CD4-positive, alpha-beta T cell treated with Interferon alpha-2 for 1 hour (primary cell): Measurements from ENCODE around the gene KRTAP11-1.
A peak's percentile ranks its signal among the peaks of the same experiment; 100 is the strongest.

Experiments used
- DNase-seq, 2 donors: peaks; one replicate each; pipeline ENCODE4 v3.0.0-alpha.2; 2020 to 2022

The KRTAP11-1 gene, protein sequence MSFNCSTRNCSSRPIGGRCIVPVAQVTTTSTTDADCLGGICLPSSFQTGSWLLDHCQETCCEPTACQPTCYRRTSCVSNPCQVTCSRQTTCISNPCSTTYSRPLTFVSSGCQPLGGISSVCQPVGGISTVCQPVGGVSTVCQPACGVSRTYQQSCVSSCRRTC

GRCh38 chr21:30881480-30881879, at the start of gene KRTAP11-1:
Gene KRTAP11-1 (minus strand): TSS chr21:30881580. CDS start chr21:30881524, 56 bp downstream.
- no peak for DNase-seq

- no peak for DNase-seq
Measured at GRCh38 chr21:30924146-30924700, 42.8 kb upstream of the KRTAP11-1 start.

- DNase-seq: no peak
Measured at GRCh38 chr21:30921129-30921528, 39.7 kb upstream of the KRTAP11-1 start.

- no peak for DNase-seq
Measured at GRCh38 chr21:30917557-30917956, 36.2 kb upstream of the KRTAP11-1 start.

- DNase-seq: no peak
Measured at GRCh38 chr21:30900881-30901280, 19.5 kb upstream of the KRTAP11-1 start.

- DNase-seq: no peak
Measured at GRCh38 chr21:30882866-30883597, 1.7 kb upstream of the KRTAP11-1 start.

DNA sequence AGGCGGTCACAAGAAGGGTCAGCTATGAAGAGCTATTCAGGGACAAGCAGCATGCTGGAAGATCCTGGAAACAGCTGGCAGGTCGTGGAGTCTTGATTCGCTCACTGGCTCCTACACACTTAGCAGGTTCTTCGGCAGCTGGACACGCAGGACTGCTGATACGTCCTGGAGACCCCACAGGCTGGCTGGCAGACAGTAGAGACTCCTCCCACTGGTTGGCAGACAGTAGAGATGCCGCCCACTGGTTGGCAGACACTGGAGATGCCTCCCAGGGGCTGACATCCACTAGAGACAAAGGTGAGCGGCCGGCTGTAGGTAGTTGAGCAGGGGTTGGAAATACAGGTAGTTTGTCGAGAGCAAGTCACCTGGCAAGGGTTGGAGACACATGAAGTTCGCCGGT, 466 bp downstream of the KRTAP11-1 start:
- no peak for DNase-seq

DNA sequence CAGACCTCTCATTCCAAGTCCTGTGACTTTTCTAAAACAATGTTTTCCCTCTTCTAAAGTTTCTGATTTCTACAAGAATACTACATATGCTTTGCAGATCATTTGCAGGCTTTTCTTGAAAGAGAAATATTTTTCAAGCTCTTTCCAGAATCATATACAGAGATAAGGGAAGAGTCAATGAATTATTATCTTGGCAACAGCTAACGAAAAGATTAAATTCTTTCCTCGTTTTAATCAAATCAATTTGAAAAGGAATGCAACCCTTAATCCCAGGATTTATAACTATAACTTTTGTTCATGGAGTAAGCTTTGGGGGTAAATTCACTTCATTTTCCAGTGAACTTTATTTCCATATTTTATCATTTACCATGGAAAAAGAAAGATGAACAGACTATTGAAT, 6.9 kb downstream of the KRTAP11-1 start:
- DNase-seq: no peak

- DNase-seq: no peak
Measured at GRCh38 chr21:30847627-30848500, 33.5 kb downstream of the KRTAP11-1 start.

DNA sequence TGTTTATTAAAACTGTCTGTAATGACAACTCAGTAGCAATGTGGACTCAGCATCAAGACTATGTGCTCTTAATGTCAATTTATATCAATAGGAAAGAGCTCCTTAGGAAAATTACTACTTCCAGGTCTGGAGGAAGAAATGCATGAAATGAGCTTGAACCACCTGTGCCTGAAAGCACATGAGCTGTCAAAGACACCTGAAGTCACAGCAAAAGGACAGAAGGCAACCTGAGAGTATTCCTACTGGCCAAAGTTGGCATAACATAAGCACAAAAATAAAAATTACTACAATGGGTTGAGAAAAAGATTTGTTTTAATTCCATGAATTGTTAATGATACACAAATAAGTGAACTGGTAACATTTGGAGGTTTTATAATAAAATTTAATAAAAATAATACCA, 38.4 kb downstream of the KRTAP11-1 start:
- no peak for DNase-seq

GRCh38 chr21:30839304-30839703, 42.1 kb downstream of the KRTAP11-1 start:
- no peak for DNase-seq

DNA sequence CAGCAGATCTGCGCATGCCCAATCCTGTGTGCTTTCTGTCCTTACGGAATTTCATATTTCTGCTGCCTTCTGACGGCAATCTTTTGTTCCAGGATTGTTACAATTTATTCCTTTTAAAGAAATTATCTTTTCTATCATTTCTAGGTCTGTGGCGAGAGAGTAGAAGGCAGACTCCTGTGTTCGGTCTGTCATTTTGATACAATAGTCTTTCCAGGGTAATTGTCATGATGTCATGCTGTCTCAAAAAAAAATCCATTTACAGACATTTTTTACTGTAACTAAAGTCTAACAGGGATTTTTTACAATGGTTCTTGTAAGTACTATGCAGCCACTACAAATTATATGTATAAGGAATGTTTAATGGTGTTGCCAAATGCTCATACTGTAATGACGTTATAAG, 42.8 kb downstream of the KRTAP11-1 start:
- no peak for DNase-seq

DNA sequence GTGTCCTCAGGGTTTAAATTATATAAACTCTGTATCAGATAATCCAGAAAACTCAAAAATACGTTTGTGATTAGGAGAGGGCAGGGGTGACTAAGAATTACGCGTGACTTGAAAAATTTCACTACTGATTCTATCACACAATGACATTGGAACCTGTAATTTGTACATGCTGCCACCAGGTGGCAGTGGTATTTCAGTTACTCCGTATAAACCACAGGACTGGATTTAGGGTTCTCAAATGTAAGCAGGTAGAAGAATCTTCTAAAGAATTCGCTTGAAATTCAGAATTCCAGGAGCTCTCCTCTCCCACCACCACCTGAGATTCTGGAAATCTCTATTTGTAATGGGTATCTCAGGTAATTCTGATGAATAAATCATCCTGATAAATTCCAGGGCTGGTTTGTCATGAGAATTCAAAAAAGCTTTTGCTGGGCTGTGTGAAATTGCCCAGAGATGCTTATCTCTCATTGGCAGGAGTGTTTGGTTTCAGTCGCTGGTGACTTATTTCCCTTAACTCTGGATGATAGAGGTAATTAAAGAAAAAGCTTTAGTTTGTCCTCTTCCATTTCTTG, 50.1 kb downstream of the KRTAP11-1 start:
- peak; percentile 4 to 52 for DNase-seq
